8988T (cell line): ENCODE measurements around the gene RAB8B.

Experiments used
- DNase-seq: peaks from one replicate; pipeline ENCODE4 v3.0.0; 2011

Gene RAB8B

GRCh38 chr15:63238796-63239195 lies 49.4 kb downstream of the RAB8B start:
- no peak for DNase-seq

GRCh38 chr15:63240109-63240508 lies 50.7 kb downstream of the RAB8B start:
- no peak for DNase-seq

GRCh38 chr15:63241316-63241715 lies 51.9 kb downstream of the RAB8B start:
- no peak for DNase-seq

- no peak for DNase-seq
Measured at GRCh38 chr15:63243101-63243500, 53.7 kb downstream of the RAB8B start.

GRCh38 chr15:63243776-63244175 lies 54.4 kb downstream of the RAB8B start:
- DNase-seq = no peak

- DNase-seq = no peak
Measured at GRCh38 chr15:63244399-63244798, 55.0 kb downstream of the RAB8B start.

GRCh38 chr15:63244976-63245645 lies 55.7 kb downstream of the RAB8B start:
- no peak for DNase-seq

GRCh38 chr15:63246691-63247469 lies 57.5 kb downstream of the RAB8B start:
- no peak for DNase-seq

- DNase-seq = no peak
Measured at GRCh38 chr15:63250312-63250965, 61.0 kb downstream of the RAB8B start.

- no peak for DNase-seq
Measured at GRCh38 chr15:63251701-63252100, 62.3 kb downstream of the RAB8B start.

- DNase-seq = no peak
Measured at GRCh38 chr15:63252292-63252691, 62.9 kb downstream of the RAB8B start.

GRCh38 chr15:63254991-63255390 lies 65.6 kb downstream of the RAB8B start:
- DNase-seq = no peak

GRCh38 chr15:63255489-63255990 lies 66.1 kb downstream of the RAB8B start:
- DNase-seq = no peak

- DNase-seq = no peak
Measured at GRCh38 chr15:63256433-63257274, 67.2 kb downstream of the RAB8B start.

GRCh38 chr15:63258658-63259057 lies 69.3 kb downstream of the RAB8B start:
- DNase-seq = no peak

- DNase-seq = no peak
Measured at GRCh38 chr15:63260791-63261190, 71.4 kb downstream of the RAB8B start.

GRCh38 chr15:63261311-63261710 lies 71.9 kb downstream of the RAB8B start:
- no peak for DNase-seq

- no peak for DNase-seq
Measured at GRCh38 chr15:63263519-63263918, 74.1 kb downstream of the RAB8B start.

GRCh38 chr15:63264688-63265293 lies 75.4 kb downstream of the RAB8B start:
- DNase-seq = no peak

- no peak for DNase-seq
Measured at GRCh38 chr15:63274427-63274826, 85.0 kb downstream of the RAB8B start.

- no peak for DNase-seq
Measured at GRCh38 chr15:63276342-63277037, 87.1 kb downstream of the RAB8B start.
